Suppressor macrophage treated with lipopolysaccharide for 4 hours (primary cell): ENCODE data around the gene LTBP1.
"Not testable (repeated sequence)": the region's sequence is repeated elsewhere in the genome, so short reads cannot be mapped to it uniquely, and the experiment has no call there.

ENCODE experiments used
- DNase-seq: peaks from one replicate; pipeline ENCODE4 v3.0.0-alpha.2; 2020

Gene LTBP1

DNA sequence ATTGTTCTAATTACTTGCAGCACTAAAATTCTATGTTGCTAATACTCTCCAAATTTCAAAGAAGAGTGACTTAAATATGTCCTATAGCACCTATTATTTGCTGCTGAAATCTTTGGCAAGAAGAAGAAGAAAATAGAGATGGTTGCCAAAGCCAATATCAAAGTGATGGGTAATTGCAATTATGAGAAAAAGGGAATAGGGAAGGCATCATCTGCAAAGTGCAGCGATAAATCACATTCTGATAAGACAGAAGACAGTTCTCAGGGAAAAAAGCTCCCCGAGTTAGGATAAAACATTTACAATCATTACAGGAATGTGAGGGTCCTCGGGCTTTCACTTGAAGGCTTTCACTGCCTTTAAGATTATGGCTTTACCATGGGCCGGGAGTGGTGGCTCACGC is 457.6 kb downstream of the LTBP1 start:
- no peak for DNase-seq

DNA sequence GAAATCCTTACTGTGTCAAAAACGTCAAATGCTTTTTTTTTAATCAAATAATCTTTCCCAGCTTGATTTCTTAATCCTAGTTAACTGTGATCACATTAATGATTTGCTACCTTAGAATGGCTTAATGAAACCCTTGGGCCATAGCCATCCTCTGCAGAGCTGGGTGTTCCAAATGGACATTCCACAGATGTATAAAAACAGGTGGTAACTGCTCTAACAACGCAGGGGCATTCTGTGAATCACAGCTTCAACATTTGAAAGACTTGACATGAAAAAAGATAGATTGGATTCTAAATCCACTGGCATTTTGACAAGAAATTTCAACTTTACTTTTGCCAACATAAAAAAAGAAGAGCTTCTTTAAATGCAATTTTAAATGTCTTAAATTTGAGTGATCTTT is 459.9 kb downstream of the LTBP1 start:
- DNase-seq = no peak

DNA sequence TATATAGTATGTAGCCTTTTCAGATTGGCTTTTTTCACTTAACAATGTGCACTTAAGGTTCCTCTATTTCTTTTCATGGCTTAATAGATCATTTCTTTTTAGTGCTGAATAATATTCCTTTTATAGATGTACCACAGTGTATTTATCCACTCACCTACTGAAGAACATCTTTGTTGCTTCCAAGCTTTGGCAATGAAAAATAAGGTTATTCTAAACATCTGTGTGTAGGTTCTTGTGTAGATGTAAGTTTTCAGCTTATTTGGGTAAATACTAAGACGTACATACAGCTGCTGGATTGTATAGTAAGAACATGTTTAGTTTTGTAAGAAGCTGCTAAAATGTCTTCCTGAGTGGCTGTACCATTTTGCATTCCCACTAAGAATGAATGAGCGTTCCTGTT is 461.4 kb downstream of the LTBP1 start:
- no peak for DNase-seq

DNA sequence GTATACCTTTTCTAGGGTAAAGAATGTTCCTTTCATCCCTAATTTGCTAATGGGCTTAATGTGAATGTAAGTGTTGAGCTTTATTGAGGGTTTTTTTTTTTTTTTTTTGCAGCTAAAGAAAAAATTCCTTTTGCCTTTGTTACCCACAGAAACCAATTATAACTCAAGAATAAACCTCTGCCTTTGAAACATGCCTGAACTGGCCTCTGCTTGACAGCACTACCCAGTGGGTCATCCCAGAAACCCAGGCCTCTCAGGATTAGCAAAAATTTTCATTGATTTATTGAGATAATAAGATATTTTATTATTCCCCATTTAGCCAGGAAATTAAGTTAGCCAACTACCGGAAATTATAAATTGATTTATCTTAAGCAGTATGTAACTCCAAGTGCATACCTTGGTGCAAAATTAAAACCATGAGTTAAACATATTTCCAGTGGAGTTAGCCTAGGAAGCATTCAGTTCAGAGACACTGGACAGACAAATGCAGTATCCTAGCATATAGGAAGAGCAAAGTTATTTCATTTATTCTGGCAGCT is 462.7 kb downstream of the LTBP1 start:
- DNase-seq = no peak

DNA sequence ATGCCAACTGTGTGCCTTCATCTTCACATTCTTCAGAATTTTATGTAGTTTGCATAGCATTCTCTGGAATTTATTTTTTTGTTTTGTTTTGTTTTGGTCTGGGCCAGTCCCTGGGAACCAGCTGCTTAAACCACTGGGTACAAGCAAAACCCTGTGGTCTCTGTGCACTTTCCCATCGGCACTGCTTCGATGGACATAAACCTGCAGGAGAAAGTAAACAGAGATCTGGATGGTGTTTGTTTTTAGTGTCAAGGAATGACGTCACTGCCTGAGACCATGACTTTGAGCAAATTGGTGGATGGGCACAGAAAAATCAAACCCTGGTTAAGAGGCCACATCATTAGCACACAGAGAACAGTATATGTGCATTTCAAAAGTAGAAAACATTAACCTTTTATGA is 465.0 kb downstream of the LTBP1 start:
- no peak for DNase-seq

DNA sequence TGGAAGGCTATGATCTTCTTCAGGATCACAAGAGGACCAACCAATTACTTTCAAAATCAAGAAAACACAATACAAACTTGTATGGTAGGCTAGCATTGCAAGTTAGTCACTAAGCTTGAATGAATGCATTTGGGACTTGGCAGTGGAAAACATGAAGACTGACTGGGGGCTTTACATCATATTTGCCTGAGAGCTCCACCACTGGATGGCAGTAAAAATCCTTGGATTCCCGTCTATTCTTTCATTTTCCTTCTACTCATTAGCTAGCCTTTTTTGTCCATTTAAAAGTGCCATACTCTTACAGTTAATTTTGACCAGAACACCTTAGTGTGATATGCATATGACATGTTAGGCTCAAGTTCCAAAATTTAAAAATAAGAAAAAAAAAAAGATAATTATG is 466.2 kb downstream of the LTBP1 start:
- peak; percentile 54 for DNase-seq

DNA sequence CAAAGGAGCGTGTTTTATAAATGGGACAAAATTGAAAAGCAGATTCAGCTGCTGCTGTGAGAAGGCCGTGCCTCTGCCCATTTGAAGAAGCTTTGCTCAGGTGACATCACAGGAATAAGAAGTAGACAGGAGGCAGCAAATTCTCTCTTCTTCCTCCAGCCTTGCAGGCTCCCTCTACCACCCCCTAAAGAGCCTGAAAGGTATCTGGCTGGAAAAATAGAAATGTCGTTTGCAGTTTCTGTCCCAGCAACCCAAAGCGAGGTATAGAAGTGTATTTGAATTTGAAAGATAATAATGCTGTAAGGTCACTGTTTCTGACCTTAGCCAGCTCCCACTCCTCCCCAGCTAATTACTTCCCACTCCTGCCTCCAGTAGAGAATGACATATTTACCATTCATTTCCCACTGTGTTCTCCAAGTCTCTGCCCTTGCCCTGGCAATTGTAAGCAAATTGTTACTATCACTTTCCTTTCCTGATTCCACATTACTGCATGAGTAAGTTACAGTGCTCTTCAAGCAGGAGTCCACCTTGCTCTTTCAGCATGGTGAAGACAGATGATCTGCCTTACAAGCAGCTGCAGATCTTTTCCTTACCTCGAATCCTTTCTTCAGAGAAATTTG is 472.9 kb downstream of the LTBP1 start:
- DNase-seq = peak; percentile 63

DNA sequence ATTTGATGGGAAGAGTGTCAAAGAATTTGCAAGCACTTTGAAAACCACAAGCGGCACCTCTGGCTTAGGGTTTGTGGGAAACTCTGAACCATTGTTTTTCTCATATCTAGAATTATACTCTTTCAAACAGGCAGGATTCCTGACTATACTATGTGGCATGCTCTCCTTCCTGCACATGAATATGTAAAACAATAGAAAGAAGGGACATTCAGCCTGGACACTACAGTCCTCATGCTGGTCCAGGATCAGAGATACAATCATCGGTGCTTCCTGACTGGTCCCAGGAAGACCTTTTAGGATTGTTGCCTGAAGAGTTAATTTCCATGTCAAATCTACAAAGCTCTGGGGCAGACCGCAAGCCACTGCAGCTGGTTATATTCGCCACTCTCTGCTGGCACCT is 474.0 kb downstream of the LTBP1 start:
- no peak for DNase-seq

DNA sequence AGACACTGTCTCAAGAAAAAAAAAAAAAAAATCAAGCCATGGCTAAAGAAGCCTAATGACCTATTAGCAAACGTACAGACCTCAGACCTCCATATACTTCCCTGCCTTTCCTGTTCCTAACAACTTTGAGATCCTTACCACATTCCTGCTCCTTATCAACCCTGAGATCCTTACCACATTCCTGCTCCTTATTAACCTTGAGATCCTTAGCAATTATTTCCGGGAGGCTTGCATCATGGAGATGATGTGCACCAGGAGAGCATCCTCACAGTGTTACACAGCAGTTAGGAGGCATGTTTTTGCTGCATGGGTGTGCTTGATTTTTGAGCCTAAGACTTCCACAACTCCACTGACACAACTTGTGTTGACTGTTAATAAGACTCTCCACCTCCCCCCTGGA is 475.1 kb downstream of the LTBP1 start:
- no peak for DNase-seq

DNA sequence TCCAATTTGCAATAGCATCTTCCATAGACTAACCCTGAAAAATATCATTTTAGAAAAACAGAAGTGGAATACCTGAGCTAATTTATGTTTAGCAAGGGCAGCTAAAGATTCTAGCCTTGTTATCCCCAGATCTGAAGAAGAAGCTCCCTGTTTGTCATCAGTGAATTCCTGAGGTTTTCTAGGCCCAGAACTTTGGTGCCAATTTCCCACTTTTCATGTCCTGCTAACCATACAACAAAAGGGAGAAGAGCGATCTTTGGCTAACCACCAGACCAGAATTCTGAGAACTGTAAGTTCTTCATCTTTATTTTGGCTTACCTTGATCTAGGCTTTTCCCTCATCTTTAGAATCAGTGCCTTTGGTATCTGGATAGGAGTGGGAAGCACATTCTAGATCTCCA is 478.4 kb downstream of the LTBP1 start:
- DNase-seq = no peak

DNA sequence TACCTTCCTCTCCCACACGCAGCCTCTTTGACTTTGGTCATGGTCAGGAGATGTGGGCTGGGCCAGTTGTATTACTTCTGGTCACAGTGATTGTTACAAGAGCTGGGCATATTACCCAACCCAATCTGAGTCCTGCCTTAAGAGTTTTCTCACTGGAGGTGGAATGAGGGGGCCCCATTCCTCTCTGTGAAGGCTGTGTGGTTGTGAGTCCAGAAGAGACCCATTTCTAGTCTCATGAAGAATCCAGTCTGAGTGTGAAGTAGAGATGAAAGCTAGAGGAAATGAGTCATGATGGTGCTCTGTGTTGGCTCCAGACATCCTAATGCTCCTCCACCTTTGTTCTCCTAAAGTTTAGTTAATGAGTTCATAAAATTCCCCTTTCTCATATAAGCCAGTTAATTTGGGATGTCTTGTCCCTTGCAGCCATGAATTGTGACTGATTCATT is 478.9 kb downstream of the LTBP1 start:
- peak; percentile 27 for DNase-seq

DNA sequence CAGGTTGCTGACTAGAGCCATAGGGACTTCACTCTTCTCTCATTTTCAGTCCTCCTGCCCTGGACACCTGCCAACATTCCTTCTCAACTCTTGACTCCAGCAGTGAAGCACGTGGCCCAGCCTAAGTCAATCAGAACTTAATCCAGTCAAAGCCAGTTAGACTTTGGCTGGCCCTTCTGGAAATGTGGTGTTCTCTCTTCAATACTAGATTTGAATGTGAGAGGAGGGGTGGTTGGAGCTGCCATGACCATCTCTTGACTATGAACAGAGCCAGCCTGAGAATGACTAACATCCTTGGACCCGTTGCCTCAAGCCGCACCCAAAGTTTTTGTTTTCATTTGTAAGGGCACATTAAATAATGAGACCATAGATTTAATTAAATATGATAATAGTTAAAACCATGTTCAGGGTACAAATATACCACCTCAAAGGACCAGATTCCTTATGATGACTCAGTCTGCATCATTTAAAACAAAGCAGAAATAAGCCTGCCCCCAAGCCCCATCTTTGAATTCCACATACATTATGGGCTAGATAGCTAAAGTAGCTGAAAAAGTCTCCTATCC is 480.0 kb downstream of the LTBP1 start:
- DNase-seq = no peak

DNA sequence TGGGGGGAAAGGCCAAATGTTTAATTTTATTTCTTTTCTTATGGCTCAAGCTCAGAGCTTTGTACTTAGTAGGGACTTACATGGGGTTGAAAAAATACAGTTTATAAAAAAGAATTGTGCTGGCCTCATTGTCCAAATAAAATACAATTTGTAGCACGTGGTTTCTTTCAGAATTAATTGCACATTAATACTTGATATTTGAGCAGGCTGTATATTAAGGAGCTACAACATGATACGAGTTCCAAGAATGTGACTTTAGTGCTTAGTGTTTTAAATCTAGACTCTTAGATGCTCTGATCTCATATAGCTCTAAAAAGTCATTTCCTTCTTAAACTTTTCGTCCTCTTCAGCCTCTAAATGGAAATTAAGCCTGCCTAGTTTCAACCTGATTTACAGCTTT is 483.3 kb downstream of the LTBP1 start:
- DNase-seq = no peak

DNA sequence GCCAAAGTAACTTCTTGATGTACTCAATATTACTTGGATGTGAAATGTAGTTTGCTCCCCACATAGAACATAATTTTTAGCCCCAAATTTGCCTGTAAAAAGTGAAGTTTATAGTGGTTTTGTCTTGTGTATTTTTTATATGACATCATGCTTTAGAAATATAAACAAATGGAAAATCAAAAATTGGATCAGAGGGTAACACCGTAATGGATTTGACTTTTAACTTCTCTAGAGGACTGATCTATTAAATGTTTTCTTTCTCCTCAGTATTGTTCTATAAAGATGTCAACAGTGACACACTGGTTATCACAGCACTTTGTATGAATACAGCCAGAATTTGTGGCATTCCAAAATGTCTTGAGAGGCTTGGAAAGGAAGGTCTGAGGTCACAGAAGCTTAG is 484.1 kb downstream of the LTBP1 start:
- no peak for DNase-seq

DNA sequence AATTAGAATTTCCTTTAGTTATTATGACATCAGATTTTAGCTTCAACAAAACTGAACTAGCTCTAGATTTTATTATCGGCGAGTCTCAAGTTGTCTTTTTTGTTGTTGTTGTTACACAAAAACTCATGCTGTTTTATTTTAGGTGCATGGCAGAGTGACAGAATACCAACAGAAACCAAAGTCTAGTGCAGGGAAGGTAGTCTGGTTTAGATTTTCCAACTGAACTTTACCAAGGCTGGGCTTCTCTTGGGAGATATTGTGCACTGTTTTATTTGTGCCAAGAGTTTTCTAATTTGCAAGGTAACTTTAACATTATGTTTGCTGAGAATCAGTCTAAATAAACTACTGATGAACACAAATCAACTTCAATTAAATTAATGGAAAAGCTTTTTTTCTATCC is 486.1 kb downstream of the LTBP1 start:
- no peak for DNase-seq

DNA sequence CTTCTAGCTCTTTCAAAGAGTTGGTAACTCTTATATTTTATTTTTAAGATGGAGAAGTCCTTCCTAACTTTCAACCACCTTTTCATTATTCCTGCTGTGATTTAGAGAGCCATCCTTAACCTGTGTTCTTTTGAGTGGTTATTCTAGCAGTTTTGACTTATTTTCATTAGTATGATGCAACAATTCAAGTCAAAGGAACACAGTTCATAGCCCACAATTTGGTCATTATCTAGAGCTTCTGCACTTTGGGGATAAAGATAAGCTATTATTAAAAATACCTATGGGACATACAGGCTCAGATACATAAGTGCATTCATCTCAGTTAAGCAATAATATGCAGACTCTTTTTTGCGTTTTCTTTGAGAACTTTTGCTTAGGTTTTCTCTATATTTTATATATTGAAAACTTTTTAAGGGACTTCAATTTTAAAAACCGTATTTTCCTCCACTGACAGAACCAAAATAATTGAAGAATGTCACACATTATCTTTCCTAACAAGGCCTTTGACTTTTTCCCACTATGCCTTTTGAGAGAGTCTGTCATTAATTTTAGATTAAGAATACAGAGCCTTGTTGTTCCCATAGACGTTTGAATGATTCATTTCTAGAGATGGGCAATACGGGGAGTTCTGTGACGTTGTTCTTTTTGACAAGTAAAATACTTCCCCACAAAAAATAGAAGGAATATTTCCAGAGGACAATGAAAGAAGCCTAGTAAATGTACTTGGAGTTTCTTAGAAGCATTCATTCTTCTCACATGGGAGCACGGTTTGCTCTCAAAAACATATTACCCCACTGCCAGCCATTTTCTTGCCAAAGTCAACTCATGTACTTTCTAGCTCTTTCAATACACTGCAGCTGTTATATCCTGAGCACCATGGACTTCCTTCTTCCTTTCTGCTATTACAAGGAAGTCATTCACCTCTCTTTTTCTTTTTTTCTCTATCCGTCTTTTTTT is 486.8 kb downstream of the LTBP1 start:
- DNase-seq = no peak

DNA sequence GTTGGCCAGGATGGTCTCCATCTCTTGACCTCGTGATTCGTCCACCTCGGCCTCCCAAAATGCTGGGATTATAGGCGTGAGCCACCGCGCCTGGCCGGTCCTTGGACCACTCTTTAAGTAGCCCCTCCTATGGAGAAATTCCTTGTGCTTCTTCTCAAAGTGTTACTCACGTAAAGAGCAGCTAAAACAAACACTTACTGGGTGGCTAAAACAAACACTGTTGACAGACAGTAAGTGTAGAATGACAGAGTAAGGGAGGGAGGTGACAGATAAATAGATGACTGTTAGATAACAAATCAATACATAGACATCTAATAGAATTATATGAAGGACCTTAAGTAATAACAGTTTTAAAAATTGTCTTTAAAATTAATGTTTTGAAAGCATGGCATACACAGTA is 488.8 kb downstream of the LTBP1 start:
- no peak for DNase-seq

DNA sequence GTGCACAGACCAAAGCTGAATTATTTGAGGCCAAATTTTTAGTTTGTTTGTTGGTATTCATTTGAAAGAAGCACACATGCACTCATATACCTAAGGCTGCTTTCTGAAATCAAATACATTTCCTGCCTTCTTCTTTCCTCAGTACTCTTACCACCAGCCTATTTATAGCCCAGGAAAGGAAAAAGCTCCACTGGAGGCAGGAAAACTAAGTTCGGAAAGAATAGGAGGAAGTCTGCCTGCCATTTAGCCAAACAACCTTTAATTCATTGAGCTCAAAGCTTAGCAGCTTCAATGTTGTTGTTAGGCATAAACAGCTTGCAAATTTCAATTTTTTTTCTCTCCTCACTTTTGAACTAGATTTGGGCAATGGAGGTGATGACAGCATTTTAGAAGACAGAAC is 489.3 kb downstream of the LTBP1 start:
- DNase-seq = no peak

DNA sequence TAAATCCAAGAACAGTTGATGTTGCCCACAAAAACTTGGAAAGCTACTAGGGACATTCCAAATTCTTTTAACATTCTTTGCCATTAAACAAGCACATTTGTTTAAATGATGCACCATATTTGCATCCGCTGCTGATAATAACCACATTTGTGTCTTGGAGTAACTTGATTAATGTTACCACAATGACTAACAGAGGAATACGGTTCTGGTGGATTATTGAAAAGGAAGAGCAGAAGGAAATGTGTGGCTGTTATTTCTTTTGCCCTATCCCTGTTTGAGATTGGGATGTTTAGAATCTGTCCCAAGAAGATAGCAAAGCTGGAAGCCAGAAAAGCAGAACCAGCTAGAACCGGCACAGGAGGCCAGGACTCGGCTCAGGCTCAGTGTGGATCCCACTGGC is 490.5 kb downstream of the LTBP1 start:
- no peak for DNase-seq

DNA sequence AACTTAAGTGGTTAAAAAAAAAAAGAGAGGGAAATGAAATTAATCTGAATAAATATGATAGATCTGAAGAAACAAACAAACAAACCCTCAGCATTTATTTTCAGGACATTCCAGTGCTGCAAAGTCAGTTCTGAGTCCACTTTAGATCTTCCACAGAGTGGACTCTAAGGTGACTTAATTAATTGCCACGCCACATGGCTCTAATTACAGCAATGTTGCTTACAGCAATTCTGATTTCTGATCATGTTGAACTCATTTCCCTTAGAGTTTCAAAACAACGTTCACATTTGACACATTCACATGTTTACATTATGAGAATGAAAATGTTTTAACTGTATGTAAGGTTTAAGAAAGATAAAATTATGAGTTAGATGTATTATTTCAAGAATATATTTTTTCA is 491.1 kb downstream of the LTBP1 start:
- DNase-seq = no peak

DNA sequence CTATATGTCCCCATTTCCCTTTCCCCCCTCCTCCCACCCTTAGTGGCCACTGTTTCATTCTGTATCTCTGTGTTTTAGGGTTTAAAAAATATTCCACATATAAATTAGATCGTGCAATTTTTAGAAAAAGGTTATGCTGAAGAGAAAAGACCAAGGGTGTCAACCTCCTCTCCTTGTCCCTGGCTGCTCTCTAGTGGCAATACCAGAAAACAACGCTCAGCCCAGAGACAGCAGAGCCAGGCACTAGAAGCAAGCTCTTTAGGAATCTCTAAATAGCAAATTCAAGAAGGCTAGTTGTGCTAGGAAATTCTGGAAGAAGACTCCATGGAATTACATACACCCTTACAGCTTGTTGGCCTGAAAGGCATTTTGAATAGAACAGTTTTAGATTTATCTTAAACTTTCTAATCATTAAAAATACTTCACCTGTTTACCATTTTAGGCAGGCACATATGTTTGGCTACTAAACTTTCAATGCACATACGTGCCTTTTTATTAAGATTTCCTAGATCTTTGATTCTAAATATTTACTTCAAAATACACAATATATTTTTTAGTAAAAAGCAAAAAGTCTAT is 494.6 kb downstream of the LTBP1 start:
- peak; percentile 58 for DNase-seq

DNA sequence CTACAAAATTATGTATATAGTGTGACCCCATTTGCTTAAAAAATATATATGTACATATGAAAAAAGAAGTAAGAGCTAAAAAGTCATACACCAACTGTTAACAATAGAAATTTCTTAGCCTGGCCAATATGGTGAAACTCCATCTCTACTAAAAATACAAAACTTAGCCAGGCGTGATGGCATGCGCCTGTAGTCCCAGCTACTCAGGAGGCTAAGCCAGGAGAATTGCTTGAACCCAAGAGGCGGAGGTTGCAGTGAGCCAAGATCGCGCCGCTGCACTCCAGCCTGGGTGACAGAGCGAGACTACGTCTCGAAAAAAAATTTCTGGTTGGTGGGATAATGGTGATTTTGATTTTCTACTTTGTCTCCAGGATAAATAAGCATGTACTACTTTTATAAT is 495.3 kb downstream of the LTBP1 start:
- not testable (repeated sequence) for DNase-seq

DNA sequence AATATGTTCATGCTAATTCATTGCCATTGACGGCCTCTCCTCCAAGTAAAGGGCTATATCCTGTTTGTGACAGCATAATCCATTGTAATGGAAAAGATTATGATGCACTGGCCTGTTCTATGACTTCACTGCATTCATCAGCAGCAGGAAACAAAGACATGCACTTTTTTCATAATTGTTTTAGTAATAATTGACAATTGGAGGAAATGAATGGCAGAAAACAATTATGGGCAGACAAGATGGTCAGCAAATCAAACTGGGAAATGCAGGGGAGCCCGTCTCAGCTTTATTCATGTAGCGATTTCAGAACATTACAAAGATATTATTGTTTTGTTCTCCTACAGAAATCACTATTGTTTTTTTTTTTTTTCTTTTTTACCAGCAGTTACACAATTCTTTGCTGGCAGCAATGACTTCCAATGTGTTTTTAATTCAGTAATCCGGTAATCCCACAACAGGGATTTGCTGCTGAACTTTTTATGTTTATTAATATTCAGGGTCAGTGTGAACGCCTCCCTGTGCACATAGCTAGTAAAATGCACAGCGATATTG is 495.9 kb downstream of the LTBP1 start:
- DNase-seq = no peak
